Endothelial cell of umbilical vein (primary cell): ENCODE measurements around the gene ARHGEF39. TPM values are rescaled to one million over a fixed set of nuclear protein-coding genes. Genes with fewer than 3 reads are reported as not detected.

Source experiments
- BruUV-seq: library from RNA; stranded (reverse); fragments of 400-500 nt; replicated peaks from 2 replicates; lab custom pipeline; 2021; lab: Mats Ljungman, UMichigan
- CTCF ChIA-PET: fragments of 300-600, 350-600 bp; sonication (Branson Sonifier 250); formaldehyde crosslinking; loops from one replicate; lab custom pipeline; 2021; ENCODE audit warnings: antibody characterized with exemption, inconsistent platforms; lab: Charles Lee
- POLR2A ChIA-PET: fragments of 300-600, 350-600 bp; sonication (Branson Sonifier 250); formaldehyde crosslinking; loops from one replicate; lab custom pipeline; 2021; ENCODE audit warnings: antibody characterized with exemption, inconsistent platforms; lab: Charles Lee
- DNase-seq: peaks from one replicate; pipeline ENCODE4 v3.0.0-alpha.2; 2011; ENCODE audit warnings: low read depth, low spot score
- FAIRE-seq: peaks from 2 replicates; lab custom pipeline; 2011; peaks lifted over from hg19 to GRCh38; lab: Jason Lieb, UNC
- H2AFZ ChIP-seq: 2 replicates; pipeline ENCODE4 v1.6.0; 2012; ENCODE audit warnings: low read depth, low read length, control low read depth, inconsistent platforms
- H3K27ac ChIP-seq: 2 replicates; pipeline ENCODE4 v1.5.1; 2011; ENCODE audit warnings: low read depth, mild to moderate bottlenecking, control low read depth, low read length, moderate library complexity; ENCODE audit not compliant: insufficient read depth
- H3K27me3 ChIP-seq, 2 experiments: 2 replicates each; pipeline versions ENCODE4 v1.6.0 to v1.6.1; 2011; ENCODE audit warnings: low read length in 2 of 2, mixed read lengths in 1 of 2; ENCODE audit not compliant: control insufficient read depth in 2 of 2, insufficient read depth in 2 of 2
- H3K36me3 ChIP-seq, 2 experiments: 2 replicates in 1 of 2; 3 replicates in 1 of 2; pipeline ENCODE4 v1.5.1; 2011; ENCODE audit warnings: low read length in 2 of 2, mild to moderate bottlenecking in 1 of 2, moderate library complexity in 1 of 2; ENCODE audit not compliant: control insufficient read depth in 2 of 2, insufficient read depth in 2 of 2; ENCODE audit errors: extremely low read depth in 1 of 2
- H3K4me1 ChIP-seq: 3 replicates; pipeline ENCODE4 v1.5.1; 2011; ENCODE audit warnings: mild to moderate bottlenecking, low read length; ENCODE audit not compliant: control insufficient read depth, insufficient read depth; ENCODE audit errors: extremely low read depth
- H3K4me2 ChIP-seq: 2 replicates; pipeline ENCODE4 v1.6.1; 2011; ENCODE audit warnings: low read length, control low read depth, mixed read lengths; ENCODE audit not compliant: insufficient read depth
- H3K4me3 ChIP-seq, 3 experiments: fragments of 200-600 bp in 1 of 3; sonication (generic), shearing (Covaris generic) in 1 of 3; replicated peaks in 1 of 3; 2 replicates each; pipeline ENCODE4 v1.5.1; 2011 to 2016; ENCODE audit warnings: control low read depth in 3 of 3, low read length in 3 of 3, mild to moderate bottlenecking in 2 of 3, inconsistent platforms in 1 of 3, low read depth in 1 of 3, moderate library complexity in 1 of 3; ENCODE audit not compliant: insufficient read depth in 1 of 3
- H3K79me2 ChIP-seq: 2 replicates; pipeline ENCODE4 v1.6.0; 2012; ENCODE audit warnings: low read length, inconsistent platforms; ENCODE audit not compliant: control insufficient read depth, insufficient read depth
- H3K9ac ChIP-seq: replicated peaks from 2 replicates; pipeline ENCODE3; 2011; ENCODE audit warnings: low read length, control low read depth; ENCODE audit not compliant: insufficient read depth; ENCODE audit errors: extremely low read depth
- H3K9me1 ChIP-seq: replicated peaks from 3 replicates; pipeline ENCODE4 v1.6.0; 2011; ENCODE audit warnings: mild to moderate bottlenecking, low read length; ENCODE audit not compliant: control insufficient read depth, insufficient read depth; ENCODE audit errors: extremely low read depth
- H3K9me3 ChIP-seq: replicated peaks from 2 replicates; pipeline ENCODE4 v1.5.1; 2012; ENCODE audit warnings: low read length, inconsistent platforms; ENCODE audit not compliant: control insufficient read depth, insufficient read depth
- H4K20me1 ChIP-seq: replicated peaks from 2 replicates; pipeline ENCODE3; 2011; ENCODE audit warnings: mild to moderate bottlenecking, low read length; ENCODE audit not compliant: control insufficient read depth, insufficient read depth; ENCODE audit errors: extremely low read depth
- JUN ChIP-seq: IDR thresholded peaks from 2 replicates; pipeline ENCODE4 v1.6.1; 2011; ENCODE audit warnings: borderline replicate concordance, low read depth; ENCODE audit not compliant: insufficient read length, insufficient read depth
- MYC ChIP-seq: IDR thresholded peaks from one replicate; pipeline ENCODE4 v1.6.1; 2011; ENCODE audit warnings: mild to moderate bottlenecking, low read depth, low read length
- dilution Hi-C: fragments of 300-500 bp; cut with MboI; formaldehyde crosslinking; loops from one replicate; pipeline ENCODE4 v1.15.0; 2019; ENCODE audit warnings: low sequenced_read_pairs; ENCODE audit not compliant: extremely low pct_ligation_motif_present
- intact Hi-C: fragments of 100-400 bp; cut with micrococcal nuclease; formaldehyde crosslinking; loops from one replicate; pipeline ENCODE4 v1.10.0; 2022
- polyA plus RNA-seq, 4 experiments: library from polyadenylated mRNA; depleted of rRNA in 3 of 4; stranded (reverse) in 3 of 4; unstranded in 1 of 4; fragments of >200 nt; gene quantifications; 2 replicates each; pipeline versions ENCODE4 v1.2.1 to v1.2.3, GENCODE V29; 2011 to 2012; ENCODE audit warnings: missing spikeins in 1 of 4
- total RNA-seq: library from RNA; stranded (reverse); gene quantifications from 2 replicates; pipeline ENCODE4 v1.2.3, GENCODE V29; 2021
- TF ChIP-seq, protein P1 (sequence below), 2 donors: IDR thresholded peaks; 1 replicate in 1 of 2; 2 replicates in 1 of 2; pipeline ENCODE4 v1.5.1; 2011; ENCODE audit warnings: low read length in 2 of 2, mild to moderate bottlenecking in 2 of 2, moderate library complexity in 2 of 2, control low read depth in 1 of 2, inconsistent platforms in 1 of 2, low read depth in 1 of 2; ENCODE audit not compliant: insufficient read depth in 1 of 2; ENCODE audit errors: extremely low read depth in 1 of 2

ARHGEF39 gene
- total and polyA plus RNA-seq, 2 donors (not counting 3 experiments of a cell fraction or from before 2014, with no cell fraction given) = 4.7 to 6.5 TPM

DNA sequence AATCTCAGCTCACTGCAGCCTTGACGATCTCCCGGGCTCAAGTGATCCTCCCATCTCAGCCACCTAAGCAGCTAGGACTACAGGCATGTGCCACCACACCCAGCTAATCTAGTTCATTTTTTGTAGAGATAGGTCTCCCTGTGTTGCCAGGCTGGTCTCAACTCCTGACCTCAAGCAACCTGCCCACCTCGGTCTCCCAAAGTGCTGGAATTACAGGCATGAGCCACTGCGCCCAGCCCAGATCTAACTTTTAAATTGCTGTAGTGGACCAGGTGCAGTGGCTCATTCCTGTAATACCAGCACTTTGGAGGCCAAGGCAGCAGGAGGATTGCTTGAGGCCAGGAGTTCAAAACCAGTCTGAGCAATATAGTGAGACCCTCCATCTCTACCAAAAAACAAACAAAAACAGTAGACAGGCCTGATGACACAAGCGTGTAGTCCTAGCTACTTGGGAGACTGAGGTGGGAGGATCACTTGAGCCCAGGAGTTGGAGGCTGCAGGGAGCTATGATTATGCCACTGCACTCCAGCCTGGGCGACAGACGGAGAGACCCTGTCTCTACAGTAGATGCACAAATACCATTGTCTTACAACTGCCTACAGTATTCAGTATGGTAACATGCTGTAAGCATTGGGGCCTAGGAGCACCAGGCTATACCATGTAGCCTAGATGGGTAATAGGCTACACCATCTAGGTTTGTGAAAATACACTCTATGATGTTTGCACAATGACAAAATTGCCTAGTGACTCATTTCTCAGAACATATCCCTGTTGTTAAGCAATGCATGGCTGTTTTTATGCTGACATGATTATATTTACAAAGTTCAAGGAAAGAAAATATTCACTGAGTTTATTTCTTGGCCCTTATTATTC, 12.8 kb downstream of the ARHGEF39 start:
- dilution Hi-C loops (no loop called here), intact Hi-C loops (no loop called here)
- no peak overlapping the region for H3K9ac ChIP-seq
- H3K27ac ChIP-seq = no peak overlapping the region
- CTCF ChIA-PET = no interaction called here
- BruUV-seq = no TSS peak
- H3K27me3 ChIP-seq = peaks cover 0 to 2% of the 10 kb centered on the region in 2 experiments
- POLR2A ChIA-PET = no interaction called here
- H3K4me3 ChIP-seq = no peak overlapping the region
- no peaks in the 10 kb centered on the region for H3K4me1 ChIP-seq
- FAIRE-seq (peak; percentile 49), DNase-seq (no peak)
- H2AFZ ChIP-seq = no peak overlapping the region
- H3K36me3 ChIP-seq = no peaks in the 10 kb centered on the region
- H3K4me2 ChIP-seq = no peak overlapping the region
- TF ChIP-seq MYC (no peak), JUN (no peak)
- TF ChIP-seq, protein P1, sequence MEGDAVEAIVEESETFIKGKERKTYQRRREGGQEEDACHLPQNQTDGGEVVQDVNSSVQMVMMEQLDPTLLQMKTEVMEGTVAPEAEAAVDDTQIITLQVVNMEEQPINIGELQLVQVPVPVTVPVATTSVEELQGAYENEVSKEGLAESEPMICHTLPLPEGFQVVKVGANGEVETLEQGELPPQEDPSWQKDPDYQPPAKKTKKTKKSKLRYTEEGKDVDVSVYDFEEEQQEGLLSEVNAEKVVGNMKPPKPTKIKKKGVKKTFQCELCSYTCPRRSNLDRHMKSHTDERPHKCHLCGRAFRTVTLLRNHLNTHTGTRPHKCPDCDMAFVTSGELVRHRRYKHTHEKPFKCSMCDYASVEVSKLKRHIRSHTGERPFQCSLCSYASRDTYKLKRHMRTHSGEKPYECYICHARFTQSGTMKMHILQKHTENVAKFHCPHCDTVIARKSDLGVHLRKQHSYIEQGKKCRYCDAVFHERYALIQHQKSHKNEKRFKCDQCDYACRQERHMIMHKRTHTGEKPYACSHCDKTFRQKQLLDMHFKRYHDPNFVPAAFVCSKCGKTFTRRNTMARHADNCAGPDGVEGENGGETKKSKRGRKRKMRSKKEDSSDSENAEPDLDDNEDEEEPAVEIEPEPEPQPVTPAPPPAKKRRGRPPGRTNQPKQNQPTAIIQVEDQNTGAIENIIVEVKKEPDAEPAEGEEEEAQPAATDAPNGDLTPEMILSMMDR (IDR thresholded peaks at IDR 0.05; ENCODE audit: extremely low read depth in 1 of 2, insufficient read depth in 1 of 2, low read depth in 1 of 2, low read length in 2 of 2) = no peak
- no peaks in the 10 kb centered on the region for H4K20me1 ChIP-seq
- H3K9me1 ChIP-seq = no peaks in the 10 kb centered on the region
- H3K9me3 ChIP-seq = no peaks in the 10 kb centered on the region
- H3K79me2 ChIP-seq = no peaks in the 10 kb centered on the region
